GM21515 (cell line): ENCODE results near the gene SULT1A1.
"Not testable (repeated sequence)": the region's sequence is repeated elsewhere in the genome, so short reads cannot be mapped to it uniquely, and the experiment has no call there.

Experiments
- ATAC-seq: cut with Tn5 transposase; IDR thresholded peaks from one replicate; pipeline ENCODE4 v1.9.1; 2021; ENCODE audit not compliant: unreplicated experiment

SULT1A1 gene

DNA sequence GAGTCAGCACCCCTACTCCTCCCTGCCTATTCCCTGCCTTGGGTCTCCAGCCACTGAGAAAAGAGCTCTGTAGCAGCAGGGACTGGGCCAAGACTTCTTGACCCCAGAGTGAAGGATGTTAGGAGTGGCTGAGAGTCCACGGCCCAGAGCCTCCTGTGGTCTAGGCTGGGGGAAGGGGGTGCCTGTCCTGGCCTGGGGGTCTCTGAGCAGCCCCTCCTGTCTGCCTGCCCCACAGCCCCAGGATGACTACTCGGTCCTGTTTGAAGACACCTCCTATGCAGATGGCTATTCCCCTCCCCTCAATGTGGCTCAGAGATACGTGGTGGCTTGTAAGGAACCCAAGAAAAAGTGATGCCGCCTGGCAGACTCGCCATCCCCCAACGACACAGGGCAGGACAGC is 18.5 kb downstream of the SULT1A1 start:
- ATAC-seq: no peak

DNA sequence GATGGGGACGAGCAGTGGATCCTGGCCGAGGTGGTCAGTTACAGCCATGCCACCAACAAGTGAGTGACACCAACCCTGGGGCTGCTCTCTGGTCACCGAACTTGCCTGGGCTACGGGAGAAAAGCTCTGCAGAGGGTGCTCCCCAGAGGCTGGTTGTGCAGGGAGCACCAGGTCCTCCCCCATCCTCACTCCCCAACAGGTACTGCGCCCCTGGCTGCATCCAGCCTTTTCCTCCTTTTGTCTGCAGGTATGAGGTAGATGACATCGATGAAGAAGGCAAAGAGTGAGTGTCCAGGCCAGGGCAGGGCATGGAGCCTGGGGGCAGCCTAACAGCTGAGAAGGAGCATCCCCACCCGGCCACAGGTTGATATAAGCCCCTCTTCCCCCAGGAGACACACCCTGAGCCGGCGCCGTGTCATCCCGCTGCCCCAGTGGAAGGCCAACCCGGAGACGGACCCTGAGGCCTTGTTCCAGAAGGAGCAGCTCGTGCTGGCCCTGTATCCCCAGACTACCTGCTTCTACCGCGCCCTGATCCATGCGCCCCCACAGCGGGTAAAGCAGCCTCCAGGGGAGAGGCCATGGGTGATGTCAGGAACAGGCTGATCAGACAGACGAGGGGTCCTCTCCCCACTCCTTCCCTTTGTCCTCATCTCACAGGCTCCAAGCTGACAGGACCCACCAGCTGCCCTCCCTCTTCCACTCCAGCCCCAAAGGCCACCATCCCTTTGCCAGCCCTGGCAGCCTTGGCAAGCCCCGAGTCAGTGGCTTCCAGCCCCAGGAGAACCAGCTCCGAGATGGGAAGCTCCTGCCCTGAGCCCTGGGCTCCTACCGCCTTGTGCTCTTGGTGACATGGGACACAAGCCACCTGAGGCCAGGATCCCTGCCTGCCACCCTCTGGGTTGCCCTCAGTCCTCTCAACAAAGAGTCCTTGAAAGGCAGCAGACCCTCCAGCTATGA is 19.2 kb downstream of the SULT1A1 start:
- ATAC-seq: no peak

- ATAC-seq: no peak
These were observed 19.9 kb downstream of the SULT1A1 start for GRCh38 chr16:28589930-28590329.

GRCh38 chr16:28589069-28589468 is 20.8 kb downstream of the SULT1A1 start:
- no peak for ATAC-seq

GRCh38 chr16:28587386-28587785 is 22.5 kb downstream of the SULT1A1 start:
- no peak for ATAC-seq

- no peak for ATAC-seq
These were observed 23.4 kb downstream of the SULT1A1 start for GRCh38 chr16:28586466-28586865.

GRCh38 chr16:28585674-28586073 is 24.2 kb downstream of the SULT1A1 start:
- ATAC-seq: no peak

- no peak for ATAC-seq
These were observed 29.0 kb downstream of the SULT1A1 start for GRCh38 chr16:28580726-28581315.

DNA sequence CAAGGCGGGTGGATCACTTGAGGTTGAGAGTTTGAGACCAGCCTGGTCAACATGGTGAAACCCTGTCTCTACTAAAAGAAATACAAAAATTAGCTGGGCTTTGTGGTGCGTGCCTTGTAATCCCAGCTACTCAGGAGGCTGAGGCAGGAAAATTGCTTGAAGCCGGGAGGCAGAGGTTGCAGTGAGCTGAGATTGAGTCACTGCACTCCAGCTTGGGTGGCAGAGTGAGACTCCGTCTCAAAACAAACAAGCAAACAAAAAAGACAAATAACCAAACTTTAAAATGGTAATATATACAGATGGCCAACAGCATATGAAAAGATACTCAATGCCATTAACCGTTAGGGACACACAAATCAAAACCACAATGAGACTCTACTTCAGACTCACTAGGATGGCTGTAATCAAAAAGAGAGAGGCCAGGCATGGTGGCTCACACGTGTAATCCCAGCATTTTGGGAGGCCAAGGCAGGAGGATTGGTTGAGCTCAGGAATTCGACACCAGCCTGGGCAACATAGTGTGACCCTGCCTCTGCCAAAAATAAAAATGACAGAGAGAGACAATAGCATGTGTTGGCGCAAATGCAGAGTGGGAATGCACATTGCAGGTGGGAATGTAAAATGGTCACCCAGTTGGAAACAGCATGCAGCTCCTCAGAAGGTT is 34.3 kb downstream of the SULT1A1 start:
- ATAC-seq: no peak

GRCh38 chr16:28574925-28575324 is 34.9 kb downstream of the SULT1A1 start:
- ATAC-seq: no peak

DNA sequence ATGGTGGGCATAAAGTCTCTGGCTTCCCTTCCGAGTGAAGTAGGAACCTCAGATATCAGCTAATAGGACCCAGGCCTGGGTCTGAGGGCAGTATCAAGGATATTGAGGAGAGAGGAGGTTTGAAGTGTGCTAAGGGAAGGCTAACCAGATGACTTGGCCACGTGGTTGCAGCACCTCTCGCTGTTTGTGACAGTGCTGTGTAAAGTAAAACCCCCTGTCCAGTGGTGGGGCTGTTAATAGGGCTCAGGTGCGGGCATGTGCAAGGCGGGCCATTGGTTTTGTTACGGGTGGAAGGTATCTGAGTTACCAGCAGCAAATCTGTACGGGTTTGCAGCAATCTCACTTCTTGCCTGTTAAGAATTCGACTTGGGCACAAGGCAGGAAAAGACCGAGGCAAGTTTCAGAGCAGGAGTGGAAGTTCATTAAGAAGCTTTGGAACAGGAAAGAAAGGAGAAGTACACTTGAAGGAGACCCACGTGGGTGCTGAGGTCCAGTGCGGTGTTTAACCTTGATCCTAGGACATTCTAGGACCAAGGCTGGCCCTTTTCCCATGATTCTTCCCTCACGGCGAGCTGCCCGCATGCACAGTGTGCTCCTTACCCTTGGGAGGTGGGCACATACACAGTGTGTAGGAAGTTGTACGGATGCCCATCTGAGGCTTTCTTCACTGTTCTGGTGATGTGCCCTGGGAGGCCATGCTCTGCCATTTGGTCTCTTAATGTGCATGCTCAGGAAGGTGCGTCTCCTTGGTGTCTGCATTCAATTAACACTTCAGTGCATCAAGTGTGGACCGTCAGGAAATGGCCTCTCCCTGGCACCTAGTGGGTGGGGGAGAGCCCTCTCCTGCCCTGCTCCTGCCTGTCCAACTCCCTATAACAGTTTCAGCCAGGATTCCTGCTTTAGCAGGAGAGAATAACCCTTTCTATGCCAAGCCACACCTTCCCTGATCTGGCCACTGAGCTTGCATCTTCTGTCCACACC is 35.8 kb downstream of the SULT1A1 start:
- ATAC-seq: no peak

- ATAC-seq: no peak
These were observed 36.9 kb downstream of the SULT1A1 start for GRCh38 chr16:28572696-28573510.

DNA sequence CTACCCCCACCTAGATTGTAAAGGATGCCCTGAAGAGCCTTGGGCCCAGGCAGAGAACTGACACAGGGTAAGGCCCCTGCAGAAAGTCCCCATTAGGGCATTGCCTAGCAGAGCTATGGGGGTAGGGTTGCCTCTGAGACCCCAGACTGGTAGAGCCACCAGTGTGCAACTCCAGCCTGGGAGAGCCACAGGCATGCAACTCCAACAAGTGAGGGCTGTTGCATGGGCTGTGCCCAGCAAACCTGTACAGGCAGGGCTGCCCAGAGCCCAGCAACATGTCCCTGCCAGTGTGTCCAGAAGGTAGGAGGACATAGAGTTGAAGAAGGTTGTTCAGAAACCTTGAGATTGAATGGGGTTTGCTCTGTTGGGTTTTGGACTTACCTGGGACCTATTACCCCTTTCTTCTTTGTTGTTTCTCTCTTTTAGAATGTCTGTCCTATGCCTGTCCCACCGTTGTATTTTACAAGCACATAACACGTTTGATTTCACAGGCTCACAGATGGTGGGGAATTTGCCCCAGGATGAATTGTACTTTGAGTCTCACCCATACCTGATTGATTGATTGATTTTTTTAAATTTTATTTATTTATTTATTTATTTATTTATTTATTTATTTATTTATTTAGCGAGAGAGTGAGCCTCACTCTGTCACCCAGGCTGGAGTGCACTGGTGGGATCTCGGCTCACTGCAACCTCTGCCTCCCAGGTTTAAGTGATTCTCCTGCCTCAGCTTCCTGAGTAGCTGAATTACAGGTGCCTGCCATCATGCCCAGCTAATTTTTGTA is 39.7 kb downstream of the SULT1A1 start:
- no peak for ATAC-seq

DNA sequence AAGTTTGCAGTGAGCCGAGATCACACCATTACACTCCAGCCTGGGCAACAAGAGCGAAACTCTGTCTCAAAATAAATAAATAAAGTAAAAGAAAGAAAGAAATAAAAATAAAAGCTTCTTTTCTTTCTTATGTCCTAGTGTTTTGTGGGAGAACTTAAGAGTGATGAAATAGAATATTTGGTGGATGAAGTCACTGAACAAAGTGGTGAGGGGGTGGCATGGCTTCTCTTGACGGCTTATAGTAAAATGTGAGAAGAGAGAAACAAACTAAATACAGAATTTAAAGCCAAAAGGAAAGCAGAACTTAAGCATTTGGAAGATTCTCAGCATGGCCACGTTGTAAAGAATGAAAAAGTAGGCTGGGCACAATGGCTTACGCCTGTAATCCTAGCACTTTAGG is 40.8 kb downstream of the SULT1A1 start:
- ATAC-seq: no peak

DNA sequence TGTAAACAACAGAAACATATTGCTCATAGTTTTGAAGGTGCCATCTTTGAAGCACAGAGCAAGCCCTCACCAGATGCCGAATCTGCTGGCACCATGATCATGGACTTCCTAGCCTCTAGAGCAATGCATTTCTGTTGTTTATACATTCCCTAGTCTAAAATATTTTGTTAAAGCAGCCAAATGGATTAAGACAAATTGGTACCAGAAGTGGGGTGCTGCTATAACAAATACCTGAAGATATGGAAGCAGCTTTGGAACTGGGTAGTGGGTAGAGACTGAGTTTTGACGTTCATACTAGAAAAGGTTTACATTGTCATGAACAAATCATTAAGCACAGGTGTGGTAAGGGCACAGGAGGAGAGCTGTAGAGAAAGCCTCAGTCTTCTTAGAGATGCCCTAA is 42.6 kb downstream of the SULT1A1 start:
- no peak for ATAC-seq

DNA sequence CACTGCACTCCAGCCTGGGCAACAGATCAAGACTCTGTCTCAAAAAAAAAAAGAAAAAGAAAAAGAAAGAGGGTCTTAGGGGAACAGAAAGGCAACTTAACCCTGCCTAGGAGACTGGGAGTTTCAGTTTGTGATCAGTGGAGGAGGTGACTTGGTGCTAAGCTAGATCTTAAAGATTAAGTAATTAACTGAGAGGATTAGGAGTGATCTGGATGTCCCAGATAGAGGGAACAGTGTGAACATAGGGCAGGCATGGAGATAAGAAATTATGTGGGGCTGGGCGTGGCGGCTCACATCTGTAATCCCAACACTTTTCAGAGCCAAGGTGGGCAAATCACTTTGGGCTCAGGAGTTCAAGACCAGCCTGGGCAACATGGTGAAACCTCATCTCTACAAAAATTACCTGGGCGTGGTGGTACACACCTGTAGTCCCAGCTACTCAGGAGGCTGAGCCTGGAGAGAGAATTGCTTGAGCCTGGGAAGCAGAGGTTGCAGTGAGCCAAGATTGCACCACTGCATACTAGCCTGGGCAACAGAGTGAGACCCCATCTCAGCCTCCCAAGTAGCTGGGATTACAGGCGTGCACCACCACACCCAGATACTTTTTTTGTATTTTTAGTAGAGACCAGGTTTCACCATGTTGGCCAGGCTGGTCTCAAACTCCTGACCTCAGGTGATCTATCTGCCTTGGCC is 43.5 kb downstream of the SULT1A1 start:
- not testable (repeated sequence) for ATAC-seq

DNA sequence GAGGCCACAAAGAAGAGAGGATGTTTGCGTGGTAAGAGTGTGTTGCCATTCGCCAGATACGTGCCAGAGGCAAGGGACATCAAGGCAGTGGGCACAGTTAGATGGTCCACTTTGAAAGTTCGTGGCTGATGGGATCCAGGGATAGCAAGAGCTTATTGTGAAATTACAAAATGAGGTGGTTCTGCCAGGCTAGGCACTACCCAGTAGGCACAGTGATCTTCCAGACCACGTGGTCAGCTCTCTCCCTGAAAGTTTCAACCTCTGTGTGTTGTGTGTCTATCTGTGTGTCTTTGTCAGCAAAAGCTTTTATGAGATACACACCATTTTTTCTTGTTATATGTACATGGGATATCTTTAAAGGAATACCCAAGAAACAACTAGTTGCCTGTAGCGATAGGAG is 46.6 kb downstream of the SULT1A1 start:
- ATAC-seq: no peak

- ATAC-seq: no peak
These were observed 47.6 kb downstream of the SULT1A1 start for GRCh38 chr16:28562199-28562598.
